Measurements from ENCODE around the gene MPV17L. TPM values are rescaled to one million over a fixed set of nuclear protein-coding genes. Genes with fewer than 3 reads are reported as not detected.

The MPV17L gene
- polyA plus RNA-seq, 2 of the 4 experiments (the other 2 are of a cell fraction) = 3.7 to 5.8 TPM

Other genes with a start within 250 kb of the MPV17L start
- gene NPIPA5, start 17.5 kb upstream of the MPV17L start, polyA plus RNA-seq (2011; rRNA removed) = 0.45 and 1.6 TPM in 2 replicates
- gene NPIPA5, start 17.5 kb upstream of the MPV17L start, polyA plus RNA-seq (2017; fragmentation: RNase III; extraction: RNeasy Plus Mini Kit Qiagen cat#74134 plus additional on column Dnase treatment) = 4.3 TPM in 1 of 3 replicates, not detected in the others
- 44.7 and 45.2 TPM in 2 replicates for gene BMERB1, start 38.8 kb downstream of the MPV17L start, polyA plus RNA-seq (2011; rRNA removed)
- gene BMERB1, start 38.8 kb downstream of the MPV17L start, polyA plus RNA-seq (2017; fragmentation: RNase III; extraction: RNeasy Plus Mini Kit Qiagen cat#74134 plus additional on column Dnase treatment) = 34.8 to 48.9 TPM (median 47.3 TPM) in 3 replicates
- gene MARF1, start 247.4 kb downstream of the MPV17L start, polyA plus RNA-seq (2011; rRNA removed) = 28.2 and 40.0 TPM in 2 replicates
- gene MARF1, start 247.4 kb downstream of the MPV17L start, polyA plus RNA-seq (2017; fragmentation: RNase III; extraction: RNeasy Plus Mini Kit Qiagen cat#74134 plus additional on column Dnase treatment) = 10.6 to 12.4 TPM (median 11.6 TPM) in 3 replicates

Data from A549 (cell line).